IPS-18c (cell line): Measurements from ENCODE around the gene RAP1GAP2.

Experiments used
- H3K4me3 ChIP-seq: 2 replicates; pipeline ENCODE4 v1.7.0; 2013; ENCODE audit warnings: low read depth, mild to moderate bottlenecking, low read length, moderate library complexity; ENCODE audit not compliant: insufficient read depth
- H3K9me3 ChIP-seq: one replicate; pipeline ENCODE4 v1.6.1; 2013; ENCODE audit warnings: mild to moderate bottlenecking, low read length, moderate library complexity; ENCODE audit not compliant: control insufficient read depth, insufficient read depth

RAP1GAP2 gene

GRCh38 chr17:3002538-3003295, 206.5 kb downstream of the RAP1GAP2 start:
- Histone ChIP-seq H3K4me3 (no peak overlapping the region), H3K9me3 (no peaks in the 10 kb centered on the region)

- Histone ChIP-seq H3K4me3 (no peak overlapping the region), H3K9me3 (no peaks in the 10 kb centered on the region)
Measured at GRCh38 chr17:3003296-3004149, 207.3 kb downstream of the RAP1GAP2 start.

- Histone ChIP-seq H3K4me3 (no peak overlapping the region), H3K9me3 (no peaks in the 10 kb centered on the region)
Measured at GRCh38 chr17:3004150-3004801, 208.0 kb downstream of the RAP1GAP2 start.

GRCh38 chr17:3004925-3005324, 208.7 kb downstream of the RAP1GAP2 start:
- H3K9me3 ChIP-seq, result no peaks in the 10 kb centered on the region
- no peak overlapping the region for H3K4me3 ChIP-seq

GRCh38 chr17:3005696-3006095, 209.5 kb downstream of the RAP1GAP2 start:
- Histone ChIP-seq H3K9me3 (no peaks in the 10 kb centered on the region), H3K4me3 (no peak overlapping the region)

- H3K4me3 ChIP-seq, result no peak overlapping the region
Measured at GRCh38 chr17:3006801-3007200, 210.6 kb downstream of the RAP1GAP2 start.

GRCh38 chr17:3007651-3008121, 211.4 kb downstream of the RAP1GAP2 start:
- Histone ChIP-seq H3K4me3 (no peak overlapping the region), H3K9me3 (no peaks in the 10 kb centered on the region)

More at GRCh38 chr17:3006801-3007200, 210.6 kb downstream of the RAP1GAP2 start:
- no peaks in the 10 kb centered on the region for H3K9me3 ChIP-seq

- no peaks in the 10 kb centered on the region for H3K9me3 ChIP-seq
- no peak overlapping the region for H3K4me3 ChIP-seq
Measured at GRCh38 chr17:3008336-3009288, 212.4 kb downstream of the RAP1GAP2 start.

- no peak overlapping the region for H3K4me3 ChIP-seq
- H3K9me3 ChIP-seq, result no peaks in the 10 kb centered on the region
Measured at GRCh38 chr17:3009411-3009920, 213.2 kb downstream of the RAP1GAP2 start.

GRCh38 chr17:3011891-3012290, 215.7 kb downstream of the RAP1GAP2 start:
- no peak overlapping the region for H3K4me3 ChIP-seq
- no peaks in the 10 kb centered on the region for H3K9me3 ChIP-seq

- H3K4me3 ChIP-seq, result no peak overlapping the region
- no peaks in the 10 kb centered on the region for H3K9me3 ChIP-seq
Measured at GRCh38 chr17:3012926-3013581, 216.8 kb downstream of the RAP1GAP2 start.

GRCh38 chr17:3015890-3016289, 219.7 kb downstream of the RAP1GAP2 start:
- H3K4me3 ChIP-seq, result no peak overlapping the region
- no peaks in the 10 kb centered on the region for H3K9me3 ChIP-seq

GRCh38 chr17:3017936-3018335, 221.7 kb downstream of the RAP1GAP2 start:
- Histone ChIP-seq H3K4me3 (no peak overlapping the region), H3K9me3 (peaks cover 2% of the 10 kb centered on the region)

- peaks cover 2% of the 10 kb centered on the region for H3K9me3 ChIP-seq
Measured at GRCh38 chr17:3019761-3020160, 223.5 kb downstream of the RAP1GAP2 start.

GRCh38 chr17:3020381-3020780, 224.1 kb downstream of the RAP1GAP2 start:
- Histone ChIP-seq H3K4me3 (no peak overlapping the region), H3K9me3 (peaks cover 2% of the 10 kb centered on the region)

More at GRCh38 chr17:3019761-3020160, 223.5 kb downstream of the RAP1GAP2 start:
- no peak overlapping the region for H3K4me3 ChIP-seq

GRCh38 chr17:3022197-3022596, 226.0 kb downstream of the RAP1GAP2 start:
- H3K9me3 ChIP-seq, result peaks cover 5% of the 10 kb centered on the region

More at GRCh38 chr17:3022197-3022596, 226.0 kb downstream of the RAP1GAP2 start:
- no peak overlapping the region for H3K4me3 ChIP-seq
